Endothelial cell of umbilical vein (primary cell): ENCODE data around the gene SCARF1. TPM values are rescaled to one million over a fixed set of nuclear protein-coding genes. Genes with fewer than 3 reads are reported as not detected.

Experiments
- BruUV-seq: library from RNA; stranded (reverse); fragments of 400-500 nt; replicated peaks from 2 replicates; lab custom pipeline; 2021; lab: Mats Ljungman, UMichigan
- CTCF ChIA-PET: fragments of 300-600, 350-600 bp; sonication (Branson Sonifier 250); formaldehyde crosslinking; loops from one replicate; lab custom pipeline; 2021; ENCODE audit warnings: antibody characterized with exemption, inconsistent platforms; lab: Charles Lee
- POLR2A ChIA-PET: fragments of 300-600, 350-600 bp; sonication (Branson Sonifier 250); formaldehyde crosslinking; loops from one replicate; lab custom pipeline; 2021; ENCODE audit warnings: antibody characterized with exemption, inconsistent platforms; lab: Charles Lee
- DNase-seq: peaks from one replicate; pipeline ENCODE4 v3.0.0-alpha.2; 2011; ENCODE audit warnings: low read depth, low spot score
- FAIRE-seq: peaks from 2 replicates; lab custom pipeline; 2011; peaks lifted over from hg19 to GRCh38; lab: Jason Lieb, UNC
- H2AFZ ChIP-seq: 2 replicates; pipeline ENCODE4 v1.6.0; 2012; ENCODE audit warnings: low read depth, low read length, control low read depth, inconsistent platforms
- H3K27ac ChIP-seq: 2 replicates; pipeline ENCODE4 v1.5.1; 2011; ENCODE audit warnings: low read depth, mild to moderate bottlenecking, control low read depth, low read length, moderate library complexity; ENCODE audit not compliant: insufficient read depth
- H3K27me3 ChIP-seq, 2 experiments: 2 replicates each; pipeline versions ENCODE4 v1.6.0 to v1.6.1; 2011; ENCODE audit warnings: low read length in 2 of 2, mixed read lengths in 1 of 2; ENCODE audit not compliant: control insufficient read depth in 2 of 2, insufficient read depth in 2 of 2
- H3K36me3 ChIP-seq, 2 experiments: 2 replicates in 1 of 2; 3 replicates in 1 of 2; pipeline ENCODE4 v1.5.1; 2011; ENCODE audit warnings: low read length in 2 of 2, mild to moderate bottlenecking in 1 of 2, moderate library complexity in 1 of 2; ENCODE audit not compliant: control insufficient read depth in 2 of 2, insufficient read depth in 2 of 2; ENCODE audit errors: extremely low read depth in 1 of 2
- H3K4me1 ChIP-seq: 3 replicates; pipeline ENCODE4 v1.5.1; 2011; ENCODE audit warnings: mild to moderate bottlenecking, low read length; ENCODE audit not compliant: control insufficient read depth, insufficient read depth; ENCODE audit errors: extremely low read depth
- H3K4me2 ChIP-seq: 2 replicates; pipeline ENCODE4 v1.6.1; 2011; ENCODE audit warnings: low read length, control low read depth, mixed read lengths; ENCODE audit not compliant: insufficient read depth
- H3K4me3 ChIP-seq, 3 experiments: fragments of 200-600 bp in 1 of 3; sonication (generic), shearing (Covaris generic) in 1 of 3; replicated peaks in 1 of 3; 2 replicates each; pipeline ENCODE4 v1.5.1; 2011 to 2016; ENCODE audit warnings: control low read depth in 3 of 3, low read length in 3 of 3, mild to moderate bottlenecking in 2 of 3, inconsistent platforms in 1 of 3, low read depth in 1 of 3, moderate library complexity in 1 of 3; ENCODE audit not compliant: insufficient read depth in 1 of 3
- H3K79me2 ChIP-seq: 2 replicates; pipeline ENCODE4 v1.6.0; 2012; ENCODE audit warnings: low read length, inconsistent platforms; ENCODE audit not compliant: control insufficient read depth, insufficient read depth
- H3K9ac ChIP-seq: replicated peaks from 2 replicates; pipeline ENCODE3; 2011; ENCODE audit warnings: low read length, control low read depth; ENCODE audit not compliant: insufficient read depth; ENCODE audit errors: extremely low read depth
- H3K9me1 ChIP-seq: replicated peaks from 3 replicates; pipeline ENCODE4 v1.6.0; 2011; ENCODE audit warnings: mild to moderate bottlenecking, low read length; ENCODE audit not compliant: control insufficient read depth, insufficient read depth; ENCODE audit errors: extremely low read depth
- H3K9me3 ChIP-seq: replicated peaks from 2 replicates; pipeline ENCODE4 v1.5.1; 2012; ENCODE audit warnings: low read length, inconsistent platforms; ENCODE audit not compliant: control insufficient read depth, insufficient read depth
- H4K20me1 ChIP-seq: replicated peaks from 2 replicates; pipeline ENCODE3; 2011; ENCODE audit warnings: mild to moderate bottlenecking, low read length; ENCODE audit not compliant: control insufficient read depth, insufficient read depth; ENCODE audit errors: extremely low read depth
- EZH2 ChIP-seq: IDR thresholded peaks from 2 replicates; pipeline ENCODE4 v1.6.1; 2012; ENCODE audit warnings: borderline replicate concordance, low read depth, mild to moderate bottlenecking, moderate library complexity, low read length, inconsistent platforms; ENCODE audit not compliant: severe bottlenecking
- FOS ChIP-seq: IDR thresholded peaks from 2 replicates; pipeline ENCODE4 v1.6.1; 2011; ENCODE audit warnings: mild to moderate bottlenecking, low read length, moderate library complexity, borderline replicate concordance; ENCODE audit not compliant: insufficient read depth
- GATA2 ChIP-seq: IDR thresholded peaks from 2 replicates; pipeline ENCODE4 v1.7.0; 2011; ENCODE audit warnings: low read depth, mild to moderate bottlenecking, moderate library complexity, mixed read lengths, low read length; ENCODE audit not compliant: insufficient read length, insufficient read depth
- MAX ChIP-seq: IDR thresholded peaks from 2 replicates; pipeline ENCODE4 v1.6.1; 2011; ENCODE audit not compliant: insufficient read depth, insufficient read length
- MYC ChIP-seq: IDR thresholded peaks from one replicate; pipeline ENCODE4 v1.6.1; 2011; ENCODE audit warnings: mild to moderate bottlenecking, low read depth, low read length
- POLR2A ChIP-seq: IDR thresholded peaks from 2 replicates; pipeline ENCODE4 v1.6.1; 2012; ENCODE audit warnings: low read depth, mild to moderate bottlenecking, control low read depth, low read length
- POLR2AphosphoS5 ChIP-seq: IDR thresholded peaks from 2 replicates; pipeline ENCODE4 v1.6.1; 2012; ENCODE audit warnings: low read depth, mild to moderate bottlenecking, control low read depth, low read length, moderate library complexity; ENCODE audit not compliant: insufficient read depth
- dilution Hi-C: fragments of 300-500 bp; cut with MboI; formaldehyde crosslinking; loops from one replicate; pipeline ENCODE4 v1.15.0; 2019; ENCODE audit warnings: low sequenced_read_pairs; ENCODE audit not compliant: extremely low pct_ligation_motif_present
- intact Hi-C: fragments of 100-400 bp; cut with micrococcal nuclease; formaldehyde crosslinking; loops from one replicate; pipeline ENCODE4 v1.10.0; 2022
- polyA plus RNA-seq, 4 experiments: library from polyadenylated mRNA; depleted of rRNA in 3 of 4; stranded (reverse) in 3 of 4; unstranded in 1 of 4; fragments of >200 nt; gene quantifications; 2 replicates each; pipeline versions ENCODE4 v1.2.1 to v1.2.3, GENCODE V29; 2011 to 2012; ENCODE audit warnings: missing spikeins in 1 of 4
- total RNA-seq: library from RNA; stranded (reverse); gene quantifications from 2 replicates; pipeline ENCODE4 v1.2.3, GENCODE V29; 2021
- TF ChIP-seq, protein P1 (sequence below), 2 donors: IDR thresholded peaks; 1 replicate in 1 of 2; 2 replicates in 1 of 2; pipeline ENCODE4 v1.5.1; 2011; ENCODE audit warnings: low read length in 2 of 2, mild to moderate bottlenecking in 2 of 2, moderate library complexity in 2 of 2, control low read depth in 1 of 2, inconsistent platforms in 1 of 2, low read depth in 1 of 2; ENCODE audit not compliant: insufficient read depth in 1 of 2; ENCODE audit errors: extremely low read depth in 1 of 2

The SCARF1 gene
- total and polyA plus RNA-seq, 2 donors (not counting 3 experiments of a cell fraction or from before 2014, with no cell fraction given): 52.8 to 93.7 TPM

- no peak overlapping the region for H3K27ac ChIP-seq
- no peak for FAIRE-seq
- no peaks in the 10 kb centered on the region for H3K9me3 ChIP-seq
- peaks cover 0 to 5% of the 10 kb centered on the region in 2 experiments for H3K36me3 ChIP-seq
- no peak for DNase-seq
- no peak overlapping the region for H3K9ac ChIP-seq
- H3K27me3 ChIP-seq: no peaks in the 10 kb centered on the region
- no peaks in the 10 kb centered on the region for H3K9me1 ChIP-seq
- H3K79me2 ChIP-seq: peaks cover under 1% of the 10 kb centered on the region
- dilution Hi-C loops (no loop called here), intact Hi-C loops (no loop called here)
- POLR2A ChIA-PET: no interaction called here
- CTCF ChIA-PET: interaction anchor here (2.3 kb wide), 1 partner anchor 47 kb away, joined by 10 read pairs; no protein-coding TSS in a partner anchor
- H3K4me3 ChIP-seq: no peak overlapping the region
- no peak for TF ChIP-seq MYC
- no peak for TF ChIP-seq POLR2AphosphoS5
- TF ChIP-seq GATA2: no peak
- no peak for TF ChIP-seq EZH2
- no peak for TF ChIP-seq FOS
- TF ChIP-seq, protein P1, sequence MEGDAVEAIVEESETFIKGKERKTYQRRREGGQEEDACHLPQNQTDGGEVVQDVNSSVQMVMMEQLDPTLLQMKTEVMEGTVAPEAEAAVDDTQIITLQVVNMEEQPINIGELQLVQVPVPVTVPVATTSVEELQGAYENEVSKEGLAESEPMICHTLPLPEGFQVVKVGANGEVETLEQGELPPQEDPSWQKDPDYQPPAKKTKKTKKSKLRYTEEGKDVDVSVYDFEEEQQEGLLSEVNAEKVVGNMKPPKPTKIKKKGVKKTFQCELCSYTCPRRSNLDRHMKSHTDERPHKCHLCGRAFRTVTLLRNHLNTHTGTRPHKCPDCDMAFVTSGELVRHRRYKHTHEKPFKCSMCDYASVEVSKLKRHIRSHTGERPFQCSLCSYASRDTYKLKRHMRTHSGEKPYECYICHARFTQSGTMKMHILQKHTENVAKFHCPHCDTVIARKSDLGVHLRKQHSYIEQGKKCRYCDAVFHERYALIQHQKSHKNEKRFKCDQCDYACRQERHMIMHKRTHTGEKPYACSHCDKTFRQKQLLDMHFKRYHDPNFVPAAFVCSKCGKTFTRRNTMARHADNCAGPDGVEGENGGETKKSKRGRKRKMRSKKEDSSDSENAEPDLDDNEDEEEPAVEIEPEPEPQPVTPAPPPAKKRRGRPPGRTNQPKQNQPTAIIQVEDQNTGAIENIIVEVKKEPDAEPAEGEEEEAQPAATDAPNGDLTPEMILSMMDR (IDR thresholded peaks at IDR 0.05; ENCODE audit: extremely low read depth in 1 of 2, insufficient read depth in 1 of 2, low read depth in 1 of 2, low read length in 2 of 2): no peak
- no peak for TF ChIP-seq POLR2A
- TF ChIP-seq MAX: no peak
- BruUV-seq: no TSS peak
- no peaks in the 10 kb centered on the region for H4K20me1 ChIP-seq
- H2AFZ ChIP-seq: no peak overlapping the region
- no peak overlapping the region for H3K4me2 ChIP-seq
- peaks cover 35% of the 10 kb centered on the region for H3K4me1 ChIP-seq
Measured at GRCh38 chr17:1621273-1621954, 24.1 kb downstream of the SCARF1 start.
